HL-60/S4 treated with phorbol 12-myristate 13-acetate at 8.2 ng/mL for 4 days and 3 days (cell line): Measurements from ENCODE around the gene TEX19.
"Not testable (repeated sequence)": the region's sequence is repeated elsewhere in the genome, so short reads cannot be mapped to it uniquely, and the experiment has no call there.

Experiments used
- in situ Hi-C: fragments of 300-500 bp; cut with MboI; formaldehyde crosslinking; loops from 2 replicates; pipeline ENCODE4 v1.15.0; 2022; ENCODE audit warnings: low sequenced_read_pairs

TEX19 gene

DNA sequence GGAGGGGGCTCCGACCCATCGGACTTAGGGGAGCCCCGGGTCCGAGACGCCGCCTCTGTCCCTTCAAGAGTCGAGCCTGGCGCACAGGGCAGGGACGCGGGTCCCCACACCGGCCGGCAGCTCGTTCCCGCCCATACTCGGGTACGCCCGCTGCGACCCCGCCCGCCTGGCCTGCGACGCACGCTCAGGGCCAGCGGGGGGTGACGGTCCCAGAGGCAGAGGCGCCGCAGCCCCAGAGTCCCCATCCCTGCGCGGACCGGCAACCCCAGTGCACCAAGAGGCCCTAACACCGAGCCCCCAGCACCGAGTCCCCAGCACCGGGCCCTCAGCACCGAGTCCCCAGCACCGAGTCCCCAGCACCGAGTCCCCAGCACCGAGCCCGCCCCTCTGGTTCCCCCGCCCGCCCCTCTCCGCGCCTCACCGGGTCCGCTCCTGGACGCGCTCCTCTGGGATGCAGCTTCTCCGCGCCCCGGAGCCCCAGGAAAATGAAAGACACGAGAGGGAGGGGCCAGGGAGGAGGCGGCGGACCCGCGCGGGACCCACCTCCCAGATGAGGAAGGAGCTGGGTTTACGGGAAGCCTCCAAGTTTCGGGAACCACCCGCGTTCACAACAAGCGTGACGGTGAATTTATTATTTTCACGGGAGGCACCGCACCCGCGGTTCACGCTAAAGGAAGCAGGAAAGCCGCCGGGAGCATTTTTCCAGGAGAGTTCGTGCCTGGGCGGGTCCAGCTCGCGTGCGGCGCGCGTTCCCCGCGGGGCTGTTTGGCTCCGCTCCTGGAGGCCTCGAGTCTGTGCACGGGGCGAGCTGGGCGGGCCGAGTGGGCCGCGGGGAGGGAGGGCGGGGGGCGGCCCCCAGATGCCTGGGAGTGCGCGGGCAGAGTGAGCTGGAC is 25.5 kb upstream of the TEX19 start, which contains the start of gene SECTM1:
TSS of gene SECTM1 (minus strand) at position 488 of the 893 bp plus-strand sequence. CDS start 6,526 bp downstream, outside the sequence.
- in situ Hi-C loops, result no loop called here

- in situ Hi-C loops, result no loop called here
These were observed 24.8 kb upstream of the TEX19 start for GRCh38 chr17:82334204-82334621.

GRCh38 chr17:82334622-82335394 is 24.2 kb upstream of the TEX19 start:
- in situ Hi-C loops, result no loop called here

DNA sequence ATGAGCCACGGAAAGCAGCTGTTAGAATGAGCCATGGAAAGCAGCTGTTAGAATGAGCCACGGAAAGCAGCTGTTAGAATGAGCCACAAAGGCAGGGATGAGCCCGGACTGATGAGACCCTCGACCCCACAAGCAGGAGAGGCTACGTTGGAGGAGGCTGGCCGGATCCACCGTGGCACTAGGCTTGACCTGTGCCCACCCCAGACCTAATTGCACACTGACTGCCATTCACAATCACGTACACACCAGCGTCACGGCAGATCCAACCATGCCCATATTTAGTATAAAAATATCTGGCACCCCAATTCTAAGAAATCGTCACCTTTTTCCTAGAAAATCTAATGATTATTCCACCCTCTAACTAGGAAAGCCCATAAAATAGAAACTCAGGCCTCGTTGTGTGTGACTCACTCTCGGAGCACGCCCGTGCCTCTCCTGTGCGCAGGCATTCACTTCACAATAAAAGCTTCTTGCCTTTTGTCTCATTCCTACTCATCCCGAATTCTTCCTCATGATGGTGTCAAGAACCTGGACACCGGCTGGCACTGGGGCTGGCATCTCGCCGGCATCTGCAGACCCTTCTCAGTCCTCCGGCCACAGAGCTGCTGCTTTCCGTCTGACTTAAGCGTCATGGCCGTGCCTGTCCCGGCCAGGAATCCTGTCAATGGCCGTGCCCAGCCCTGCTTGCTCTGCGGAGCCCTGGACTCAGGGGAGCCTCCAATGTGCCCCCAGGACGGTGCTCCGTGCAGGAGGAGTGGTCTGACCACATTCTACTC is 20.0 kb upstream of the TEX19 start:
- in situ Hi-C loops, result no loop called here

- in situ Hi-C loops, result no loop called here
These were observed 19.1 kb upstream of the TEX19 start for GRCh38 chr17:82339634-82340580.

DNA sequence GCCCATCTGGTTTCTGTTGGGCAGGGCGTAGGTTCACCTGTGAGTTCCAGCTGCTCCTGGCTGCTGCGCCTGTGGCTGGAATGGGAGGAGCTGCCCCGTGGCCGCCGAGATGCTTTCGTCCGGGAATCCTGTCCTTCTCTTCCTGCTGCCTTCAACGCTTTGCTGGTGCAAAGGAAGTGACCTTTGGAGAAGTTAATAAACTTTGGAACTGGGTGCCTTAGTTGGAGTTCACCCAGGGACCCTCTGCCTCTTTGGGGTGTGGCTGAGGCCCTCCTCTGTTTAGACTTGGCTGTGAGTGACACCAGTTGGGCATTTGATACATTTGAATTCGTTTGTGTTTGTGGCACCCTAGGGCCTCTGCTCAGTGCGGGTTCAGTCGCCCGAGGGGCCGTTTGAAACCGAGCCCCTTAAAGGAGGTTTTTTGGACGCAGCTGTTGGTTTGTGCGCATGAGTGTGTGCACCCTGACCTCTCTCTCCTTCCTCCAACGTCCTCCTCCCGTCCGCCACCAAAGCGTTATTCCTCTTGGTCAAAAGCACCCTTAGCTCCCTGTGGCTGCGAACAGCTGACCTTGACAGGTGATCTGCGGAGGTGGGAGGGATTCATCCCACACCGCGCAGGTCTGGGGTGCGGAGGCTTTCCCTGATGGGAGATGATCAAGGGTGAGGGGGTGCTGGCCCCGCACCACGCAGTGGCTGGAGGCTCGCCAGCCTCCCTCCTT is 16.5 kb upstream of the TEX19 start:
- in situ Hi-C loops, result no loop called here

DNA sequence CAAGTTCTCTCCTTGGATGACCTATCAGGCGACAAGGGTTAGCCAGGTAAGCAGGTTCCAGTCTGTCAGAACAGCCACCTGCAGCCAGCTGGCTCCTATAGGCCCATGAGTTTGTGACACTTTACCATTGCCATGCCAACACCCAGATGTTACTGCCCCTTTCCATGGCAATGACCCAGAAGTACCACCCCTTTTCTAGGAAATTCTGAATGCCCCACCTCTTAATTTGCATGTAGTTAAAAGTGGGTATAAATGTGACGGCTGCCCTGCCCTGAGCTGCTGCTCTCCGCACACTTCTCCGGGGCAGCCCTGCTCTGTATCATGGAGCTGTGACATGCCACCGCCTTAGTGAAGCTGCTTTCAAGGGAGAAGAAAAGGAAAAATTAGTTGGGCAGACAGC is 15.5 kb upstream of the TEX19 start:
- in situ Hi-C loops, result no loop called here

- in situ Hi-C loops, result no loop called here
These were observed 14.7 kb upstream of the TEX19 start for GRCh38 chr17:82344175-82344907.

DNA sequence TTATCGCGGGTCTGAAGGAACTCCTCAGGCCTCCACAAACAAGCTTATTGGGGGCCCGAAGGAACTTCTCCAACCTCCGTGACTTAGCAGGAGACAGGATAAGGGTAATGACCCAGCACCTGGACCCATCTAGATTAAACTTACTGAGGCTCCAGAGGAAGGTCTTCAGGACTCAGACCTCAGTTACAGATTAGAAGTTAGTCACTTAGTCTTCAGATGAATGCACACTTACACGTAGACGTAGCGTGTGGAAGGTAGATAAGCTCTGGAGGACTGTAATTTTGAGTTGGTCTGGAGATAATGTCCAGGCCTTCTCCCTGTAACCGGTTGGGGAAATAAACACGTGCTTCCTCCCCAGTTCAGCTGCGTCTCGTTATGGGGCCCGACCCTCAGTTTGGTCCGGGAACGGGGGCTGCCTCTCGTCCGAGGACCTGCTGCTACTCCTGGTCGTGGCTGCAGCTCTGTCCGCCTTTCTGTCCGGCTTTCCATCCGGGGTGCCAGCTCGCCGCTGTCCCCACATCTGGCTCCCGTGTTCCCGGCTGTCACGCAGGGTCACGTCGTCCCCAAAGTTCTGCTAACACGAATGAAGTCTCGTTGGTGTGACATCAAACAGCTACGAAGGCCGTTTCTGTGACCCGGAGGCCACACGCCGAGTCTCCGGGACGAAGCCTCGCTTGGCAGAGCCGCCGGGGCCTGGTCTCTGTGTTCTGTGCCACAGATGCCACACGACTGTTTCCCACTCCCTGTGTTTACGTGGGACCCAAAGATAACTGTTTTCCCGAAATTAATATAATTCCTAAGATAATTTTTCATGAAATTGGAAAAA is 13.7 kb upstream of the TEX19 start:
- in situ Hi-C loops, result no loop called here

- in situ Hi-C loops, result no loop called here
These were observed 12.4 kb upstream of the TEX19 start for GRCh38 chr17:82346342-82347300.

DNA sequence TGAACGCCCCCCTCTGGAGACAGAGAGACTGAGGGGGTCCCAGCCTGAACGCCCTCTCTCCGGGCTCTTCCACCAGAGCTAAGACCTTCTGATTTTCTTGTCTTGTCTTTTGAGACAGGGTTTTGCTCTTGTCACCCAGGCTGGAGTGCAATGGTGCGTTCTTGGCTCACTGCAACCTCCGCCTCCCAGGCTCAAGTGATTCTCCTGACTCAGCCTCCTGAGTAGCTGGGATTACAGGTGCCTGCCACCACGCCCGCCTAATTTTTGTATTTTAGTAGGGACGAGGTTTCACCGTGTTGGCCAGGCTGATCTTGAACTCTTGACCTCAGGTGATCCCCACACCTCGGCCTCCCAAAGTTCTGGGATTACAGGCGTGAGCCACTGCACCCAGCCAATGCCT is 11.1 kb upstream of the TEX19 start:
- in situ Hi-C loops, result not testable (repeated sequence)

GRCh38 chr17:82348434-82348833 is 10.6 kb upstream of the TEX19 start:
- in situ Hi-C loops, result no loop called here

DNA sequence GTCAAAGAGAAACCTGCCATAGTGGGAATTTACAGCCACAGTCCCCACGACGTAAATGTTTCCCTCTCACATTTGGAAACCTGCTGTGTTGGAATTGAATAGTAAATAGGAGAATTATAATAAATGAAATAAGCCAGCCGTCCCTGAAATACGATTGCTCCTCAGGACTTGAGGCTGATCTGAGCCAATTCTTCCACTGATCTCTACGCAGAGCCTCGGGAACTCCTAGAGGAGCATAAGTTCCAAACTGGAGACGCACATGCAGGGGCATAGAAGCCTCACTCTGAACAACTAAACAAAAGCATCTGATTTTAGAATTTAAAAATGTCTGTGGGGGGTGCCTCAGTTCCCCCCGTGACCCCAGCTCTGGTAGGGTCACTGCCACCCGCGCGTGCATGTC is 10.2 kb upstream of the TEX19 start:
- in situ Hi-C loops, result no loop called here

DNA sequence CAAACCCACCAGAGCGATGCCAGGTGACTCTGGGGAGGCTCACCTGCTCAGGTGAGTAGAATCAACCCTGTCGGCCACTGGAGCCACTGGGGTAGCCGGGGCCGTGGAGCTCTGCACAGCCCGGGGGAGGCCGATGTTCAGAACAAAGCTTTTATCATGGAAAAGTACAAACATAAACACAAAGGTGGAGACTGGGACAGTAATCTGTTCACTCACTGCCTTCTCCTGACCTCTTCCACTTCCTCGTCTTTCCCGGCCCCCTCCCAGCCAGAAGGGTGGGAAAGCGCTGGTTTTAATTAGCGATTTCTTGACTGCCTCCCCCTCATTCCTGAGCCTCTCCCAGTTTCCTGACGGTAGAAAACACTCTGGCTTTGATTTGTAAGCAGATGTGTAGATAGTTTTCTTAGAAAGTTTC is 9.8 kb upstream of the TEX19 start:
- in situ Hi-C loops, result no loop called here

DNA sequence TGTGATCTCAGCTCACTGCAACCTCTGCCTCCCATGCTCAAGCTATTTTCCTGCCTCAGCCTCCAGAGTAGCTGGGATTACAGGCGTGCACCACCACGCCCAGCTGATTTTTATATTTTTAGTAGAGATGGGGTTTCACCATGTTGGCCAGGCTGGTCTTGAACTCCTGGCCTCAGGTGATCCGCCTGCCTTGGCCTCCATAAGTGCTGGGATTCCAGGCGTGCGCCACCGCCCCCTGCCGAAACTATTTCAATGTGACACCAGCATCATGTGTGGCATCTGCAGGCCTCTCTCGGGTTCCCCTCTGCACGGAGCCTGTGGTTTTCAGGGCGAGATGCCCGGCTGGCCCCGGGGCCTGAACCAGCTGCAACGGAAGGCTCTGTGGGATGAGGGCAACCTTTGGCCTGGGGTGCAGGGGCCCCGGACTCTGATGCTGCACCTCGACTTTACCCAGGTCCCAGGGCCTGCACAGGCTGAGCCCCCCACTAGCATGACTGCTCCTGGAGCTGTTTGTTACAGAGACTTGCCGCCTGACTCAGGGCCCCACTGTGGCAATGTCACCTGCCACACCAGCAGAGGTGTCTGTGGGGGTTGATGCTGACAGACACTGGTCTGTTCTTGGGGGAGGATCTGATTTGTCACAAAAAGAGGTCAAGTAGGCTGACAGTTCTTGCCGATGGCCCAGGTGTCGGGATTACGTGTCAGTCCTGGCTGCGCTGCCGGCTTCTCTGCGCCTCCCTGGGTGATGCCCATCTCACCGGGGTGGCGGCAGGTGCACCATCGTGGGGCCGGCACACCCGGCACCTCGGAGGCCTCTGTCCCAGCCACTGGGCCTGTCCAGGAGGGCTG is 8.6 kb upstream of the TEX19 start:
- in situ Hi-C loops, result loop anchor here (5.0 kb wide), 1 partner anchor 62 kb away; no protein-coding TSS in a partner anchor

GRCh38 chr17:82351254-82351712 is 7.8 kb upstream of the TEX19 start:
- in situ Hi-C loops, result loop anchor here (5.0 kb wide), 1 partner anchor 61 kb away; no protein-coding TSS in a partner anchor
